ENCODE data around the gene SDHB.

- TF ChIP-seq CTCF (IDR thresholded peaks at IDR 0.05) (peak in 3 of 4 donors; percentile 27 to 39 (median 27)), POLR2A (IDR thresholded peaks at IDR 0.05) (no peak)
Observed at GRCh38 chr1:17075470-17076255, 21.8 kb upstream of the SDHB start.

Measured in right lobe of liver (tissue), 4 donors.